ENCODE measurements around the gene DPT.

DPT gene

DNA sequence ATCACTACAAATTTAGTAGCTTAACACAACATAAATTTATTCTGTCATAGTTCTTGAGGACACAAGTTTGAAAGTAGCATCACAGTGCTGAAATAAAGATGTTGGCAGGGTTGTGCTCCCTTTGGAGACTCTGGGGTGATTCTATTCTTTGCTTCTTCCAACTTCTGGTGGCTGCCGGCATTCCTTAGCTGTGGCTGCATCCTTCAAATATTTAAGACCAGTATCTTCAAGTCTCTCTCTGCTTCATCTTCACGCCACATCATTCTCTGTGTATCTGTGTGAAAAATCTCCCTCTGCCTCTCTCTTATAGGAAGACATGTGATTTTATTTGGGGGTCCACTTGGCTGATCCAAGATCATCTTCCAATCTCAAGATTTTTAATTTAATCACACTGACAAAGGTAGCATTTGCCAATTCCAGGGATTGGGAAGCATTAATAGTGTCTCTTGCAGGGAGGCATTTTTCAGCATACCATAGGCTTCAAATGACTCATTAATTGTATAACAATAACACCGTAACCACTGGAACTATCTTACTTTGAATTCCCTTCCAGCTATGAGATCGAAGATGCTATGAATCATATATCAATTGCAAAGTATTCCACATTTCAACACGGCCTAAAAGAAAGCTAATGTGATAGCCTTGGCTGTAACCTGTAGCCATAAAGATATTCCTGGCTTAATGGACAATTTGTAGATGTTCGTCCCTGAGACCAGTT, 74.6 kb downstream of the DPT start:
- no peak for DNase-seq

GRCh38 chr1:168653567-168653966, 75.4 kb downstream of the DPT start:
- no peak for DNase-seq

DNA sequence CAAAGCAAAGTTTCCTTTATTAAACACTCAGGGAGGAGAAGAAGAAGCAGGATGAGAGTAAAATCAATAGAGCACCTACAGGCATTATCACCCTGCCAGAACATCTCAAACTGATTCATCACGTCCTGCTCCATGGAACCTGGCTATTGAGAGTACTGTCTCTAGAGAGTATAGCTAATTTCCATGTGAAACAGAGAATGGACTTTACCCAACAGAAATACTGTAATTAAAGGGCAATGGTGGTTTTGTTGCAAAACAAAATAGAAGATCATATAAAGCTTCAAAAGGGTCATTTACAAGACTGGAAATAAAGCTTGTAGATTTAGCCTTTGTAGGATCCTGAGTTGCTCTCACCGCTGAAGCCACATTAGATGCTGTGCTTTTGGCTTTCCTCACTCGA, 83.3 kb downstream of the DPT start:
- no peak for DNase-seq

All from NCI-H1048 (cell line).